Nephron (organoid): ENCODE measurements around the gene LIMS2.

ENCODE experiments used
- H3K27ac Mint-ChIP-seq, 3 experiments: 2 replicates each; pipeline ENCODE4 v1.8.0; 2020; ENCODE audit warnings: mixed read lengths in 3 of 3, mild to moderate bottlenecking in 2 of 3, moderate library complexity in 1 of 3
- H3K27me3 Mint-ChIP-seq: 2 replicates; pipeline ENCODE4 v1.8.0; 2021; ENCODE audit warnings: low read depth, mild to moderate bottlenecking, moderate library complexity, mixed read lengths
- H3K36me3 Mint-ChIP-seq: 2 replicates; pipeline ENCODE4 v1.8.0; 2020; ENCODE audit warnings: low read depth, mixed read lengths
- H3K4me1 Mint-ChIP-seq: 2 replicates; pipeline ENCODE4 v1.8.0; 2020; ENCODE audit warnings: mixed read lengths
- H3K4me3 Mint-ChIP-seq, 3 experiments: 2 replicates each; pipeline ENCODE4 v1.8.0; 2020; ENCODE audit warnings: mild to moderate bottlenecking in 3 of 3, mixed read lengths in 3 of 3, moderate library complexity in 2 of 3
- H3K9me3 Mint-ChIP-seq: 2 replicates; pipeline ENCODE4 v1.8.0; 2020; ENCODE audit warnings: mixed read lengths
- TF ChIP-seq, protein P1 (sequence below), 3 experiments: fragments of 200-600 bp; sonication (generic); IDR thresholded peaks; one replicate each; pipeline ENCODE4 v1.5.0; 2021; ENCODE audit warnings: antibody characterized with exemption in 3 of 3; ENCODE audit not compliant: unreplicated experiment in 3 of 3

LIMS2 gene

DNA sequence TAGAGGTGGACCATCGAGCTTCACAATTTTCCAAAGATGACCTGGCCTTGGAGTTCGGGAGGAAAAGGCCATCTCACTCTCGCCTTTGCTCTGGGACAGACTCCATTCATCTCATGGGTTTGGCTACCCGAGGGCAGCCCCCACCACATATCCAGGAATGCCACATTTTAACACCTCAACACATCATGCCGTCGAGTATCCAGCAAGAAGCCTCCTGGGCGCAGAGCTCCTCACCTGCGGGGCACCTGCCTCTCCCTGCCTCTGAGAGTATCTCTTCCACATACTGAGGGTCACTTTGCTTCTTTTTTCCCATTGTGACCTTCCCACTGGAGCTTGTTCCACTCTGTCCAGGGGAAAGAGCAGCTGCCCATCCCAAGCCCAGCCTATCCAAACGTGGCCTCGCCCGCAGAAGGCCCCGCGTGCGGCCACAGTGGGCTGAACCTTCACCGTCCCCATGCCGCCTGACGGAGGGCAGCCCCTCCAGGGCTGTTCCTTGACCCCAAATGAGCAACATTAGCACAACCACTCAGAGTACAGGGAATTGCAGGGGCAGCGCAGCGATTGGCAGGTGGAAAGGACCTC is 5.5 kb upstream of the LIMS2 start:
- peaks cover 49% of the 10 kb centered on the region for H3K27me3 Mint-ChIP-seq
- peak overlapping the region in 1 of 3 experiments; percentile 11 for H3K27ac Mint-ChIP-seq
- no peak overlapping the region for H3K4me3 Mint-ChIP-seq
- TF ChIP-seq, protein P1, sequence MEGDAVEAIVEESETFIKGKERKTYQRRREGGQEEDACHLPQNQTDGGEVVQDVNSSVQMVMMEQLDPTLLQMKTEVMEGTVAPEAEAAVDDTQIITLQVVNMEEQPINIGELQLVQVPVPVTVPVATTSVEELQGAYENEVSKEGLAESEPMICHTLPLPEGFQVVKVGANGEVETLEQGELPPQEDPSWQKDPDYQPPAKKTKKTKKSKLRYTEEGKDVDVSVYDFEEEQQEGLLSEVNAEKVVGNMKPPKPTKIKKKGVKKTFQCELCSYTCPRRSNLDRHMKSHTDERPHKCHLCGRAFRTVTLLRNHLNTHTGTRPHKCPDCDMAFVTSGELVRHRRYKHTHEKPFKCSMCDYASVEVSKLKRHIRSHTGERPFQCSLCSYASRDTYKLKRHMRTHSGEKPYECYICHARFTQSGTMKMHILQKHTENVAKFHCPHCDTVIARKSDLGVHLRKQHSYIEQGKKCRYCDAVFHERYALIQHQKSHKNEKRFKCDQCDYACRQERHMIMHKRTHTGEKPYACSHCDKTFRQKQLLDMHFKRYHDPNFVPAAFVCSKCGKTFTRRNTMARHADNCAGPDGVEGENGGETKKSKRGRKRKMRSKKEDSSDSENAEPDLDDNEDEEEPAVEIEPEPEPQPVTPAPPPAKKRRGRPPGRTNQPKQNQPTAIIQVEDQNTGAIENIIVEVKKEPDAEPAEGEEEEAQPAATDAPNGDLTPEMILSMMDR (IDR thresholded peaks at IDR 0.05; ENCODE audit: unreplicated experiment in 3 of 3), result no peak
- peaks cover 35% of the 10 kb centered on the region for H3K4me1 Mint-ChIP-seq
- H3K9me3 Mint-ChIP-seq, result no peaks in the 10 kb centered on the region
- H3K36me3 Mint-ChIP-seq, result no peaks in the 10 kb centered on the region

DNA sequence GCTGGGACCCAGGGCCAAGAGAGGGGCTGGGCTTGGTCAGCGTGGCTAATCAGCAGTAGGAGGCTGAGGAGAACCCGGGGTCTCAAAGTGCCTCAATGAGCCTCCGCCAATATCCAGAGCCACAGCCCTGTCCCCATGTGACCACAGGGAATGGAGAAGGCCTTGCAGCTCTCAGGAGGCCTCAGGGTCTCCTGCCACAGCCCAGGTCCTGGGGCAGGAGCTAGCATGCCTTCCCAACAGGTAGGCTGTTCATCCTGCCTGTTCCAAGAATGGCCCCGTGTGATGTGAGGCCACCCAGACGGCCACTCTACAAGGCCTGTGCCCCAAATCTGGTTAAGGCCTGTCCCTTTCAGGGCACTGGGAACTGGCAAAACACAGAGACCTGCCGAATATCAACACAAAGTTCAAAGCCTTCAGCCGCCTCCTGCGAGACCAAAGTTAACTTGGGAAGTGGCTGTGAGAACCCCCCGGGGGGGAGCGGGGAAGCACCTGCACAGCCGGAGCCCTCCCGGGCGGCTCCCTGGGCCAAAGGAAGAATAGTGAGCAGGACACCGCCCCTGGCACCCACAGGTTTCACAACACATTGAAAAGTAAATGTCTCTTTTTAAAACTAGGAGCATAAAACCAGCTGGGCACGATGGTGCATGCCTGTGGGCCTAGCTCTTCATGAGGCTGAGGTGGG is 4.5 kb upstream of the LIMS2 start:
- Mint-ChIP-seq H3K27ac (no peak overlapping the region), H3K27me3 (peaks cover 50% of the 10 kb centered on the region), H3K9me3 (no peaks in the 10 kb centered on the region), H3K4me3 (no peak overlapping the region), H3K4me1 (peaks cover 33% of the 10 kb centered on the region), H3K36me3 (no peaks in the 10 kb centered on the region)
- TF ChIP-seq, protein P1 (IDR thresholded peaks at IDR 0.05; ENCODE audit: unreplicated experiment in 3 of 3), result no peak

DNA sequence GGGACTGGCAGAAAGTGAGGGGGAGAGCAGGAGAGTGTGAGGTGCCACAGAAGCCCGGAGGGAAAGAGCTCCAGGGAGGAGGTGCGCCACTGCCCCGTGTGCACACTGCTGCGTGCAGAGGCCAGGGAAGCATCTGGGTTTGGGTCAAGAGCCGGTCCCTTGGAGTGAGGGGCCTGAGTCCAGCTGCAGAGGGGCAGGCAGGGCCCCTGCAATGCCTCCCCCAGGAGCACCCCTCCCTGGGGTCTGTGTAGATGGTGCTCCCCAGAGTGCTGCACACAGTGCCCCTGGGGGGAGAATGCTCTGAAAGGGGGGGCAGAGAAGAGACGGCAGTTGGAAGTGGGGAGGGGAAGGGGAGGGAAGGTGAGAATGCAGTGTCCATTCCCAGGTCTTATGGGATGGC is 3.7 kb upstream of the LIMS2 start:
- Mint-ChIP-seq H3K4me1 (peaks cover 33% of the 10 kb centered on the region), H3K4me3 (no peak overlapping the region), H3K9me3 (no peaks in the 10 kb centered on the region), H3K27ac (no peak overlapping the region), H3K36me3 (no peaks in the 10 kb centered on the region), H3K27me3 (peaks cover 56% of the 10 kb centered on the region)
- TF ChIP-seq, protein P1 (IDR thresholded peaks at IDR 0.05; ENCODE audit: unreplicated experiment in 3 of 3), result no peak

DNA sequence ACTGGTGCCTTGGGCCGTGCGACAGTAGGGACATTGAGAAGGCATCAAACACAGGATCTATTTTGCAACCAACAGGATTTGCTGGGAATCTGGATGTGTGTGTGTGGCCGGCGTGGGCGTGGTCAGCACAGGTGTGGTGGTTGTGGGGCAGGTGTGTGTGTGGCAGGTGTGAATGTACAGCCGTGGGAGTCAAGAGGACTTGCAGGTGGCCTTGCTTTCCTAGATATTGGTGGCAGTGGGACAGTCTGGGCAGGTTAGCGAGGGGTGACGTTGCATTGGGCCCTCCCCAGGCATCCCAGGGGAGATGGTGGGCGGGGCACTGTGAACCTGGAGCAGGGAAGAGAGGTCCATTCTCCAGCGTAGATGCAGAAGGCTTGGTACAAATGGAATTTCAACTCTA is 3.2 kb upstream of the LIMS2 start:
- no peak overlapping the region for H3K4me3 Mint-ChIP-seq
- no peaks in the 10 kb centered on the region for H3K9me3 Mint-ChIP-seq
- peaks cover 28% of the 10 kb centered on the region for H3K4me1 Mint-ChIP-seq
- peak overlapping the region in 1 of 3 experiments; percentile 28 for H3K27ac Mint-ChIP-seq
- peaks cover 61% of the 10 kb centered on the region for H3K27me3 Mint-ChIP-seq
- H3K36me3 Mint-ChIP-seq, result no peaks in the 10 kb centered on the region
- TF ChIP-seq, protein P1 (IDR thresholded peaks at IDR 0.05; ENCODE audit: unreplicated experiment in 3 of 3), result no peak

DNA sequence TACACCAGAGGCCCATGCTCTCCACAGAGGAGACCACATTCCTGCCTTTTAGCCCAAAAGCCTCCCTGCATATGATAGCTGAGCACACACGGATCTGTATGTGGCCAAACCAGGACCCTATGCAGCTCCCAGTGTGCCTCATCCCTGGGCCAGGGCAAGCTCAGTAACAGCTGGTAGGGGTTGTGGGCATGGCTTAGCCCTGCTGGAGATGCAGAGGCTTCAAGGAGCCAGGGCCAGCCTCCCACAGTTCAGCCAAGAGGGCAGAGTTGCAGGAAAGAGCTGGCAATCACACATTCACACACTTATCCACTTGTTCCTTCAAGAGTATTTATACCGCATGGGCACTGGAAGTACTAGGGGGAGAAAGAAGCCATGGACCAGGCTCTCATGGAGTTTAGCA is 1.6 kb upstream of the LIMS2 start:
- Mint-ChIP-seq H3K27me3 (peaks cover 71% of the 10 kb centered on the region), H3K9me3 (no peaks in the 10 kb centered on the region), H3K36me3 (no peaks in the 10 kb centered on the region), H3K4me1 (peaks cover 21% of the 10 kb centered on the region), H3K4me3 (peak overlapping the region; percentile 66 to 80 (median 75)), H3K27ac (no peak overlapping the region)
- TF ChIP-seq, protein P1 (IDR thresholded peaks at IDR 0.05; ENCODE audit: unreplicated experiment in 3 of 3), result no peak
